ENCODE measurements around the gene GALNS. TPM values are rescaled to one million over a fixed set of nuclear protein-coding genes. Genes with fewer than 3 reads are reported as not detected.

GALNS gene
- total and polyA plus RNA-seq, 2 experiments from 2014 or later, result 9.7 to 18.8 TPM

- Histone ChIP-seq H3K9me2 (ENCODE audit: insufficient read depth) (no peaks in the 10 kb centered on the region), H3K79me2 (replicated peaks; ENCODE audit: insufficient read depth) (no peaks in the 10 kb centered on the region), H3K4me1 (ENCODE audit: insufficient read depth) (no peaks in the 10 kb centered on the region), H3K36me3 (ENCODE audit: insufficient read depth) (no peaks in the 10 kb centered on the region), H4K20me1 (replicated peaks; ENCODE audit: insufficient read depth) (no peaks in the 10 kb centered on the region), H3F3A (replicated peaks; ENCODE audit: low read depth) (no peaks in the 10 kb centered on the region), H3K4me3 (no peak overlapping the region), H3K4me2 (no peak overlapping the region), H3K27me3 (ENCODE audit: insufficient read depth) (no peaks in the 10 kb centered on the region), H2AFZ (no peak overlapping the region), H3K27ac (ENCODE audit: low read depth) (no peak overlapping the region)
- Mint-ChIP-seq H3K36me3 (ENCODE audit: low read depth) (peaks cover 3% of the 10 kb centered on the region; the same call in 1 of the 3 replicates), H3K9me3 (peaks cover 8% of the 10 kb centered on the region), H3K4me3 (no peak overlapping the region), H3K4me1 (peaks cover 2% of the 10 kb centered on the region; the same call in 1 of the 3 replicates), H3K27ac (no peak overlapping the region), H3K27me3 (ENCODE audit: insufficient read depth, low read depth, poor library complexity) (peaks cover 21% of the 10 kb centered on the region)
- DNase-seq (ENCODE audit: low spot score), result no peak
- ATAC-seq, result no peak
- no peak for TF ChIP-seq POLR2AphosphoS5 (IDR thresholded peaks at IDR 0.05; ENCODE audit: low read depth)
- TF ChIP-seq CREB1 (CRISPR knock-in tag; IDR thresholded peaks at IDR 0.05; ENCODE audit: low read depth), result no peak
- TF ChIP-seq CTCF (conservative IDR thresholded peaks at IDR 0.05; ENCODE audit: low read depth in 2 of 2), result no peak
Observed at GRCh38 chr16:88885693-88886280, 29.0 kb upstream of the GALNS start.

DNA sequence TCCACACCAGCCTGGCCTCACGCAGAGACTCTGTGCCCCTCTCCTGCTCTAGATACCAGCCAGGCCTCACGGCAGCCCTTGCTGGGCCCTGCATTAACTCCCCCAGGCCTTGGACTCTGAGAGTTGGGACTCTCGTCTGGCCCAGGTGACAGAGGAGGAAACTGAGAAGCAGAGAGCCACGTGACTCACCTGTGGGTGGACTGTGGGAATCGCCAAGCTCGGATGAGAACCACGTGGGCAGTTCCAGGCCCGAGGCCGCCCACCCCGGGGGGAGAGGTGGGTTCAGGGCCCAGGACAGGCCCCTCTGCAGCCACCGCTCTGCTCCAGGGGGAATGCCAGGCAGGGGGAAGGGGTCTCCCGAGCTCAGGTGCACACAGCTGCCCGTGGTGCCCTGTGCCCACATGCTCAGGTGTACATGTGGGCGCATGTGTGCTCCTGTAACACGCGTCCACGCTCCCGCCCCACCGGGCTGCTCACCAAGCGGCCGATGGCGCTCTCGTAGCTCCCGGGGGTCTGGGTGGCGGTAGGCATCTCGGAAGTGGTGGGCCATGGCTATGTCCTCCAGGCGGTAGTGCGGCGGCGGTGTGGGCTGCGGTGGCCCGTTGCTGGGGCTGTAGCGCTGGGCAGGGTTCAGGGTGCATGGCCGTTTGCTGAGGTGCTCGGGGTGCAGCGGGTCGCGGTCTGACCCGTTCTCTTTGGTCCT is 28.0 kb upstream of the GALNS start:
- Histone ChIP-seq H3K79me2 (replicated peaks; ENCODE audit: insufficient read depth) (no peaks in the 10 kb centered on the region), H4K20me1 (replicated peaks; ENCODE audit: insufficient read depth) (no peaks in the 10 kb centered on the region), H3F3A (replicated peaks; ENCODE audit: low read depth) (no peaks in the 10 kb centered on the region), H3K36me3 (ENCODE audit: insufficient read depth) (no peaks in the 10 kb centered on the region), H3K4me3 (no peak overlapping the region), H3K9me2 (ENCODE audit: insufficient read depth) (no peaks in the 10 kb centered on the region), H2AFZ (no peak overlapping the region), H3K27me3 (ENCODE audit: insufficient read depth) (no peaks in the 10 kb centered on the region), H3K27ac (ENCODE audit: low read depth) (no peak overlapping the region), H3K4me2 (no peak overlapping the region), H3K4me1 (ENCODE audit: insufficient read depth) (no peaks in the 10 kb centered on the region)
- Mint-ChIP-seq H3K4me3 (no peak overlapping the region), H3K36me3 (ENCODE audit: low read depth) (peaks cover 3% of the 10 kb centered on the region; the same call in 1 of the 3 replicates), H3K4me1 (peaks cover 2% of the 10 kb centered on the region; the same call in 1 of the 3 replicates), H3K27me3 (ENCODE audit: insufficient read depth, low read depth, poor library complexity) (peaks cover 23% of the 10 kb centered on the region), H3K9me3 (peaks cover 3% of the 10 kb centered on the region), H3K27ac (no peak overlapping the region)
- DNase-seq (ENCODE audit: low spot score) (no peak), ATAC-seq (no peak)
- no peak for TF ChIP-seq STAT1 (IDR thresholded peaks at IDR 0.05; ENCODE audit: unreplicated experiment)
- TF ChIP-seq ETS1 (IDR thresholded peaks at IDR 0.05), result no peak
- TF ChIP-seq, protein P1, sequence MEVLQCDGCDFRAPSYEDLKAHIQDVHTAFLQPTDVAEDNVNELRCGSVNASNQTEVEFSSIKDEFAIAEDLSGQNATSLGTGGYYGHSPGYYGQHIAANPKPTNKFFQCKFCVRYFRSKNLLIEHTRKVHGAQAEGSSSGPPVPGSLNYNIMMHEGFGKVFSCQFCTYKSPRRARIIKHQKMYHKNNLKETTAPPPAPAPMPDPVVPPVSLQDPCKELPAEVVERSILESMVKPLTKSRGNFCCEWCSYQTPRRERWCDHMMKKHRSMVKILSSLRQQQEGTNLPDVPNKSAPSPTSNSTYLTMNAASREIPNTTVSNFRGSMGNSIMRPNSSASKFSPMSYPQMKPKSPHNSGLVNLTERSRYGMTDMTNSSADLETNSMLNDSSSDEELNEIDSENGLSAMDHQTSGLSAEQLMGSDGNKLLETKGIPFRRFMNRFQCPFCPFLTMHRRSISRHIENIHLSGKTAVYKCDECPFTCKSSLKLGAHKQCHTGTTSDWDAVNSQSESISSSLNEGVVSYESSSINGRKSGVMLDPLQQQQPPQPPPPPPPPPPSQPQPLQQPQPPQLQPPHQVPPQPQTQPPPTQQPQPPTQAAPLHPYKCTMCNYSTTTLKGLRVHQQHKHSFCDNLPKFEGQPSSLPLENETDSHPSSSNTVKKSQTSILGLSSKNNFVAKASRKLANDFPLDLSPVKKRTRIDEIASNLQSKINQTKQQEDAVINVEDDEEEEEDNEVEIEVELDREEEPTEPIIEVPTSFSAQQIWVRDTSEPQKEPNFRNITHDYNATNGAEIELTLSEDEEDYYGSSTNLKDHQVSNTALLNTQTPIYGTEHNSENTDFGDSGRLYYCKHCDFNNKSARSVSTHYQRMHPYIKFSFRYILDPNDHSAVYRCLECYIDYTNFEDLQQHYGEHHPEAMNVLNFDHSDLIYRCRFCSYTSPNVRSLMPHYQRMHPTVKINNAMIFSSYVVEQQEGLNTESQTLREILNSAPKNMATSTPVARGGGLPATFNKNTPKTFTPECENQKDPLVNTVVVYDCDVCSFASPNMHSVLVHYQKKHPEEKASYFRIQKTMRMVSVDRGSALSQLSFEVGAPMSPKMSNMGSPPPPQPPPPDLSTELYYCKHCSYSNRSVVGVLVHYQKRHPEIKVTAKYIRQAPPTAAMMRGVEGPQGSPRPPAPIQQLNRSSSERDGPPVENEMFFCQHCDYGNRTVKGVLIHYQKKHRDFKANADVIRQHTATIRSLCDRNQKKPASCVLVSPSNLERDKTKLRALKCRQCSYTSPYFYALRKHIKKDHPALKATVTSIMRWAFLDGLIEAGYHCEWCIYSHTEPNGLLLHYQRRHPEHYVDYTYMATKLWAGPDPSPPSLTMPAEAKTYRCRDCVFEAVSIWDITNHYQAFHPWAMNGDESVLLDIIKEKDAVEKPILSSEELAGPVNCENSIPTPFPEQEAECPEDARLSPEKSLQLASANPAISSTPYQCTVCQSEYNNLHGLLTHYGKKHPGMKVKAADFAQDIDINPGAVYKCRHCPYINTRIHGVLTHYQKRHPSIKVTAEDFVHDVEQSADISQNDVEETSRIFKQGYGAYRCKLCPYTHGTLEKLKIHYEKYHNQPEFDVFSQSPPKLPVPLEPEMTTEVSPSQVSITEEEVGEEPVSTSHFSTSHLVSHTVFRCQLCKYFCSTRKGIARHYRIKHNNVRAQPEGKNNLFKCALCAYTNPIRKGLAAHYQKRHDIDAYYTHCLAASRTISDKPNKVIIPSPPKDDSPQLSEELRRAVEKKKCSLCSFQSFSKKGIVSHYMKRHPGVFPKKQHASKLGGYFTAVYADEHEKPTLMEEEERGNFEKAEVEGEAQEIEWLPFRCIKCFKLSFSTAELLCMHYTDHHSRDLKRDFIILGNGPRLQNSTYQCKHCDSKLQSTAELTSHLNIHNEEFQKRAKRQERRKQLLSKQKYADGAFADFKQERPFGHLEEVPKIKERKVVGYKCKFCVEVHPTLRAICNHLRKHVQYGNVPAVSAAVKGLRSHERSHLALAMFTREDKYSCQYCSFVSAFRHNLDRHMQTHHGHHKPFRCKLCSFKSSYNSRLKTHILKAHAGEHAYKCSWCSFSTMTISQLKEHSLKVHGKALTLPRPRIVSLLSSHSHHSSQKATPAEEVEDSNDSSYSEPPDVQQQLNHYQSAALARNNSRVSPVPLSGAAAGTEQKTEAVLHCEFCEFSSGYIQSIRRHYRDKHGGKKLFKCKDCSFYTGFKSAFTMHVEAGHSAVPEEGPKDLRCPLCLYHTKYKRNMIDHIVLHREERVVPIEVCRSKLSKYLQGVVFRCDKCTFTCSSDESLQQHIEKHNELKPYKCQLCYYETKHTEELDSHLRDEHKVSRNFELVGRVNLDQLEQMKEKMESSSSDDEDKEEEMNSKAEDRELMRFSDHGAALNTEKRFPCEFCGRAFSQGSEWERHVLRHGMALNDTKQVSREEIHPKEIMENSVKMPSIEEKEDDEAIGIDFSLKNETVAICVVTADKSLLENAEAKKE (CRISPR knock-in tag; IDR thresholded peaks at IDR 0.05), result no peak
- TF ChIP-seq ZNF114 (CRISPR knock-in tag; IDR thresholded peaks at IDR 0.05), result no peak
- TF ChIP-seq POLR2AphosphoS5 (IDR thresholded peaks at IDR 0.05; ENCODE audit: low read depth), result no peak
- no peak for TF ChIP-seq CREB1 (CRISPR knock-in tag; IDR thresholded peaks at IDR 0.05; ENCODE audit: low read depth)
- no peak for TF ChIP-seq EZH2phosphoT487 (IDR thresholded peaks at IDR 0.05; ENCODE audit: unreplicated experiment)
- TF ChIP-seq JUNB (IDR thresholded peaks at IDR 0.05; ENCODE audit: unreplicated experiment), result no peak
- TF ChIP-seq EZH2 (IDR thresholded peaks at IDR 0.05; ENCODE audit: low read depth, unreplicated experiment), result no peak
- no peak for TF ChIP-seq ZNF331 (CRISPR knock-in tag; IDR thresholded peaks at IDR 0.05; ENCODE audit: low read depth)

Data from GM23338 (cell line).